ENCODE data around the gene FAM229A. TPM values are rescaled to one million over a fixed set of nuclear protein-coding genes. Genes with fewer than 3 reads are reported as not detected.

The FAM229A gene
- total RNA-seq, 5 donors from 2014 or later (not counting 1 experiment from before 2014, with no cell fraction given) = 27.0 to 43.0 (median 32.0) TPM

DNA sequence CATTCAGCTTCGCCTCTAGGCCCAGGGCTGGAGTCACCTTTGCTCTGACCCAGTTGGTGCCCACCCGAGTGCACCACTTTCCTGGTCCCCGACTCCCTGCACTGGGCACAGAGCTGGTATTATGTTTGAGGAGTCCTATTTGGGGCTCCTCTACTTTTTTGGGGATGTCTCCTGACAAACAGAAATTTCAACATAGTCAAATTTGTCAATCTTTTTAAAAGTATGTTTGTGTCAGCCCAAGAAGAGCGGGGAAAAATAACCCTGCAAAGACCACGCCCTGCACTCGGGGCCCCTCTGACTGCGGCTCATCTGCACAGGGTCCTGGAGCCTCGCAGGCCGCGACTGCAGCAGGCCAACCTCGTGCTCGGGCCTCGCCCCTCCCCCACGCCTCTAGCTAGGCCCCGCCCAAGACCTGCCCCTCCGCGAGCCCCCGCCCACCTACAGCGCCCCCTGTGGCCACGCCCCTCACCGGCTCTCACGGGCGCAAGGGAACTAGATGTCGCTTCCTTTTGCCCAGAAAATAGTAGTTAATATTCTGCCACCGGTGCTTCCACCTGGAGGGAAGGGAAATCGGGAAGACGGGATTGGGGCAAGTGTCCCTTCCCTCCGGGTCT is 11.4 kb downstream of the FAM229A start:
- peak; percentile 64 to 77 (median 69) for ATAC-seq (replicated peaks in 1 of 4)
- Histone ChIP-seq H3K27me3 (replicated peaks in 1 of 2; ENCODE audit: control insufficient read depth in 2 of 2, extremely low read depth in 1 of 2, insufficient read depth in 2 of 2, low read length in 1 of 2) (peaks cover 0 to 3% of the 10 kb centered on the region in 2 experiments), H3K9me3 (no peaks in the 10 kb centered on the region), H3K27ac (ENCODE audit: low read length) (peak overlapping the region; percentile 42), H3K36me3 (ENCODE audit: control insufficient read depth in 2 of 2, extremely low read depth in 1 of 2, insufficient read depth in 1 of 2, low read length in 1 of 2) (peaks cover 0 to 4% of the 10 kb centered on the region in 2 donors), H3K4me1 (ENCODE audit: control insufficient read depth in 1 of 2, extremely low read depth in 1 of 2, insufficient read depth in 2 of 2, low read length in 2 of 2) (peaks cover 6 to 39% of the 10 kb centered on the region in 2 experiments), H3K4me3 (ENCODE audit: control insufficient read depth in 1 of 2, extremely low read depth in 1 of 2, low read length in 1 of 2) (peak overlapping the region; percentile 52 to 64)
- Mint-ChIP-seq H3K4me3 (peak overlapping the region; percentile 70 to 80 (median 78)), H3K27ac (peak overlapping the region; percentile 80 to 87), H3K4me1 (peaks cover 44 to 67% (median 57%) of the 10 kb centered on the region in 3 donors), H3K36me3 (no peaks in the 10 kb centered on the region), H3K27me3 (no peaks in the 10 kb centered on the region), H3K9me3 (no peaks in the 10 kb centered on the region)
- POLR2A ChIA-PET = no interaction called here
- DNase-seq = peak in 13 of 35 experiments; percentile 57 to 83 (median 74)
- CTCF ChIA-PET = interaction anchor here in 1 of 2 donors (1.0 to 1.4 kb wide), 2 partner anchors 15 to 43 kb away, joined by 3 to 5 read pairs; partner anchors contain the start of genes BSDC1 and MARCKSL1
- WGBS (ENCODE audit: insufficient coverage) = 42% methylated on average over 13 of the region's 28 CpGs

DNA sequence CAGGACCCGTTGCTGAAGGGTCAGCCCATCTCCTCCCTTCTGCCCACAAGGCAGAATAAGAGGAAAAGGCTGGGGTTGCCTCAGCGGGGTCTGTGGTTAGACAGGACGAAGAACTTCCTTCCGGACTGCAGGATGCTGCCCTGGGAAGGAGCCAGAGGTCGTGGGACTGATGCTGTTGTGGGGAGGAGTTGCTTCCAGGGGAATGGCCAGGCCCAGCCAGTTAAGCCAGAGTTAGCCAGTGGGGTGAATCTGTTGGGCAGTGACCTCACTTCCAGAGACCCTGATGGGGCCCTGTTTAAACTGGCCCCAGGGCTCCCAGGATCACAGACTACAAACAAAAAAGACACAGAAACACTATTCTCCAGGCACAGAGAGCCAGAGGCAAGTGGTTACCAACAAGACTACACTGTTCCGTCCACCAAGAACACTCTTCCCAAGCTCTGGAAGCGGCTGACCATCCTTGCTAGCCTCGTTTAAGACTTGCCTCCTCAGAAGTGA is 13.0 kb downstream of the FAM229A start:
- no peak for ATAC-seq (replicated peaks in 1 of 4)
- no peak overlapping the region for H3K4me3 ChIP-seq (ENCODE audit: control insufficient read depth in 1 of 2, extremely low read depth in 1 of 2, low read length in 1 of 2)
- peak overlapping the region in 2 of 3 donors; percentile 6 to 70 for H3K4me3 Mint-ChIP-seq

DNA sequence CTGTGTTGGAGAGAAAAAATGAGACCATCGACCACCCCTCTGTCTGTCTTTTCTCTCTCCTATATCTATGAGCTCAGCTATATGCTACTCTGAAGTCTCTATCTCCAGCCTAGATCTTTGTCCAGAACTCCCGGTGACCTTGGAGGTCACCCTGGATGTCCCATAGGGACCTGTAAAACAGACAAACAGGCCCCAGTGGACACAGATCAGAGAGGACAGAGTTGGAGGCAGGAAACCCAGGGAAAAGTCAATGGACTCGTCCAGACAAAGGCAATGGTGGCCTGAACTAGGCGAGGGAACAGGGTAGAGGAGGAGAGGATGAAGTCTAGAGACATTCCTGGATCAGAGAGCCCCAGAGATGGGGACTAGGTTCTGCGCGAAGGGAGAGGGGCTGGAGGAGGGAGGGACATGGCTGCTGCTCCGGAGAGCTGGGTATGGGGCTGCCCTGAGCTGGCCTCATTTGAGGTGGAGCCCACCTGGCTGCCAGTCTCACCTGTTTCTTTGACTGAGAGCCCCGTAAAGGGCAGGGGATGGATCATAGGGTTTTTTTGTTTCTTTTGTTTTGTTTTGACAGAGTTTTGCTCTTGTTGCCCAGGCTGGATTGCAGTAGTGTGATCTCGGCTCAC is 15.6 kb downstream of the FAM229A start:
- DNase-seq (no peak), ATAC-seq (replicated peaks in 1 of 4) (no peak)
- peak overlapping the region in 1 of 2 donors; percentile 56 for H3K27ac Mint-ChIP-seq
- ChIA-PET CTCF (interaction anchor here in 1 of 2 donors (0.6 kb wide), 1 partner anchor 172 kb away, joined by 3 read pairs; no protein-coding TSS in a partner anchor), POLR2A (no interaction called here)
- H3K4me3 Mint-ChIP-seq = no peak overlapping the region
- peaks cover 0 to 3% of the 10 kb centered on the region in 2 experiments for H3K27me3 ChIP-seq (replicated peaks in 1 of 2; ENCODE audit: control insufficient read depth in 2 of 2, extremely low read depth in 1 of 2, insufficient read depth in 2 of 2, low read length in 1 of 2)
- 98% methylated on average over 7 of the region's 9 CpGs for WGBS (ENCODE audit: insufficient coverage)
- H3K4me3 ChIP-seq (ENCODE audit: control insufficient read depth in 1 of 2, extremely low read depth in 1 of 2, low read length in 1 of 2) = no peak overlapping the region
- peaks cover 2 to 39% of the 10 kb centered on the region in 2 experiments for H3K4me1 ChIP-seq (ENCODE audit: control insufficient read depth in 1 of 2, extremely low read depth in 1 of 2, insufficient read depth in 2 of 2, low read length in 2 of 2)
- H3K9me3 ChIP-seq = no peaks in the 10 kb centered on the region
- H3K4me1 Mint-ChIP-seq = peaks cover 46 to 61% (median 50%) of the 10 kb centered on the region in 3 donors
- H3K27me3 Mint-ChIP-seq = no peaks in the 10 kb centered on the region
- H3K36me3 Mint-ChIP-seq = no peaks in the 10 kb centered on the region
- H3K9me3 Mint-ChIP-seq = no peaks in the 10 kb centered on the region
- H3K27ac ChIP-seq (ENCODE audit: low read length) = no peak overlapping the region
- no peaks in the 10 kb centered on the region for H3K36me3 ChIP-seq (ENCODE audit: control insufficient read depth in 2 of 2, extremely low read depth in 1 of 2, insufficient read depth in 1 of 2, low read length in 1 of 2)

More for the DNA sequence above, 13.0 kb downstream of the FAM229A start:
- Mint-ChIP-seq H3K36me3 (no peaks in the 10 kb centered on the region), H3K27me3 (no peaks in the 10 kb centered on the region), H3K4me1 (peaks cover 54 to 71% (median 67%) of the 10 kb centered on the region in 3 donors), H3K27ac (peak overlapping the region; percentile 69 to 80), H3K9me3 (no peaks in the 10 kb centered on the region)
- no peak for DNase-seq
- ChIA-PET POLR2A (no interaction called here), CTCF (no interaction called here)
- Histone ChIP-seq H3K9me3 (no peaks in the 10 kb centered on the region), H3K27ac (ENCODE audit: low read length) (no peak overlapping the region), H3K27me3 (replicated peaks in 1 of 2; ENCODE audit: control insufficient read depth in 2 of 2, extremely low read depth in 1 of 2, insufficient read depth in 2 of 2, low read length in 1 of 2) (peaks cover 0 to 3% of the 10 kb centered on the region in 2 experiments), H3K36me3 (ENCODE audit: control insufficient read depth in 2 of 2, extremely low read depth in 1 of 2, insufficient read depth in 1 of 2, low read length in 1 of 2) (peaks cover 0 to 4% of the 10 kb centered on the region in 2 donors), H3K4me1 (ENCODE audit: control insufficient read depth in 1 of 2, extremely low read depth in 1 of 2, insufficient read depth in 2 of 2, low read length in 2 of 2) (peaks cover 6 to 49% of the 10 kb centered on the region in 2 experiments)
- WGBS (ENCODE audit: insufficient coverage) = 100% methylated on average over 1 of the region's 8 CpGs

DNA sequence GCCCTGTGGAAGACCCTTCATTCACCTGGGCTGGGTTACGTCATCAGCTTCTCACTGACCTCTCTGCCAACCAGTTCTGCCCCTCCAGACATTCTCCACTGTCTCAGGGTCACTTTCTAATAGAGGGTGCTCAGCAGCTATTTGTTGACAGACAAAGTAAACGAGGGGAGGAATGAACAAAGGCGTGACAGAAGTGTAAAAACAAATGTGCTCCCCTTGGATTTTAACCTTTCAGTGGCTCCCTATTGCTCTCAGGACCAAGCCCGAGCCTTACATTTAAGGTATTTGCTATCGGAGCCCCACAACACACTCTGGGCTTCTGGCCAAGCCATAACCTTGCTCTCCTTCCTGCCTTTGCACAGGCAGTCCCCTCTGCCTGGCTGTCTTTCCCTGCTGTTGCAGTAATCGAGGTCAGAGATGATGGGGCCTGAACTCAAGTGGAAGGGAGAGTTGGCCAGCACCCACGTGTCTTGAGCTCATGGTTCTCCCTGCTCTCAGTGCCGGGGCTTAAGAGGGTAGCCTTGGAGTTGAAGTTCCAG is 16.9 kb downstream of the FAM229A start:
- H3K9me3 Mint-ChIP-seq = no peaks in the 10 kb centered on the region

DNA sequence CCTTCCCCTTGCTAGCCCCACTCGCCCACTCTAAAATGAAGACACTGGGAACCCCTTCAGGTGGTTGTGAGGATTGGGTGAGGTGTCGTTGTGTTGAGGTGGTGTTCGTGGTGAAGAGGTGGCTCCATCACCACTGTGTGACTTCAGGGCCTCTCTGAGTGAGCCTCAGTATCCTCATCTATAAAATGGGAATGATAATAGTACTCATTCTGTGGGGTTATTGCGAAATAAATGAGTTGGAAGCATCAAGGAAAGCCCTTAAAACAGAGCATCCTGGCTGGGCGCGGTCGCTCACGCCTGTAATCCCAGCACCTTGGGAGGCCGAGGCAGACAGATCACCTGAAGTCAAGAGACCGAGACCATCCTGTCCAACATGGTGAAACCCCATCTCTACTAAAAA is 19.6 kb downstream of the FAM229A start:
- no peak for ATAC-seq (replicated peaks in 1 of 4)
- no peak for DNase-seq
- Mint-ChIP-seq H3K9me3 (no peaks in the 10 kb centered on the region), H3K4me1 (peaks cover 24 to 43% (median 30%) of the 10 kb centered on the region in 3 donors), H3K36me3 (no peaks in the 10 kb centered on the region), H3K27me3 (no peaks in the 10 kb centered on the region), H3K27ac (no peak overlapping the region), H3K4me3 (no peak overlapping the region)
- Histone ChIP-seq H3K27ac (ENCODE audit: low read length) (no peak overlapping the region), H3K4me3 (ENCODE audit: control insufficient read depth in 1 of 2, extremely low read depth in 1 of 2, low read length in 1 of 2) (no peak overlapping the region), H3K36me3 (ENCODE audit: control insufficient read depth in 2 of 2, extremely low read depth in 1 of 2, insufficient read depth in 1 of 2, low read length in 1 of 2) (no peaks in the 10 kb centered on the region), H3K9me3 (no peaks in the 10 kb centered on the region), H3K4me1 (ENCODE audit: control insufficient read depth in 1 of 2, extremely low read depth in 1 of 2, insufficient read depth in 2 of 2, low read length in 2 of 2) (peaks cover under 1 to 20% of the 10 kb centered on the region in 2 experiments), H3K27me3 (replicated peaks in 1 of 2; ENCODE audit: control insufficient read depth in 2 of 2, extremely low read depth in 1 of 2, insufficient read depth in 2 of 2, low read length in 1 of 2) (peaks cover 0 to 8% of the 10 kb centered on the region in 2 experiments)
- WGBS (ENCODE audit: insufficient coverage) = 94% methylated on average over 6 of the region's 10 CpGs
- CTCF ChIA-PET = no interaction called here
- POLR2A ChIA-PET = interaction anchor here (0.6 to 0.7 kb wide), 2 partner anchors 11 to 186 kb away, joined by 3 to 6 read pairs; no protein-coding TSS in a partner anchor

More for the DNA sequence above, 16.9 kb downstream of the FAM229A start:
- ATAC-seq (replicated peaks in 1 of 4) (peak in 3 of 4 experiments; percentile 78 to 83 (median 78)), DNase-seq (peak in 21 of 35 experiments; percentile 24 to 55 (median 39))
- Histone ChIP-seq H3K9me3 (no peaks in the 10 kb centered on the region), H3K27me3 (replicated peaks in 1 of 2; ENCODE audit: control insufficient read depth in 2 of 2, extremely low read depth in 1 of 2, insufficient read depth in 2 of 2, low read length in 1 of 2) (peaks cover 0 to 3% of the 10 kb centered on the region in 2 experiments), H3K27ac (ENCODE audit: low read length) (no peak overlapping the region), H3K36me3 (ENCODE audit: control insufficient read depth in 2 of 2, extremely low read depth in 1 of 2, insufficient read depth in 1 of 2, low read length in 1 of 2) (no peaks in the 10 kb centered on the region), H3K4me3 (ENCODE audit: control insufficient read depth in 1 of 2, extremely low read depth in 1 of 2, low read length in 1 of 2) (no peak overlapping the region), H3K4me1 (ENCODE audit: control insufficient read depth in 1 of 2, extremely low read depth in 1 of 2, insufficient read depth in 2 of 2, low read length in 2 of 2) (peaks cover 2 to 31% of the 10 kb centered on the region in 2 experiments)
- H3K27me3 Mint-ChIP-seq = no peaks in the 10 kb centered on the region
- peaks cover 39 to 55% (median 42%) of the 10 kb centered on the region in 3 donors for H3K4me1 Mint-ChIP-seq
- CTCF ChIA-PET = interaction anchor here in 1 of 2 donors (0.6 to 0.7 kb wide), 4 partner anchors 9 to 211 kb away, joined by 4 to 5 read pairs (median 4); partner anchors contain the start of gene MARCKSL1
- 3% methylated on average over 4 of the region's 8 CpGs for WGBS (ENCODE audit: insufficient coverage)
- H3K4me3 Mint-ChIP-seq = peak overlapping the region in 1 of 3 donors; percentile 40
- no peaks in the 10 kb centered on the region for H3K36me3 Mint-ChIP-seq
- POLR2A ChIA-PET = interaction anchor here (0.6 kb wide), 3 partner anchors 49 to 89 kb away, joined by 3 to 4 read pairs (median 4); partner anchors contain the start of gene BSDC1 (in 1 of the 2)
- peak overlapping the region; percentile 44 to 83 for H3K27ac Mint-ChIP-seq

DNA sequence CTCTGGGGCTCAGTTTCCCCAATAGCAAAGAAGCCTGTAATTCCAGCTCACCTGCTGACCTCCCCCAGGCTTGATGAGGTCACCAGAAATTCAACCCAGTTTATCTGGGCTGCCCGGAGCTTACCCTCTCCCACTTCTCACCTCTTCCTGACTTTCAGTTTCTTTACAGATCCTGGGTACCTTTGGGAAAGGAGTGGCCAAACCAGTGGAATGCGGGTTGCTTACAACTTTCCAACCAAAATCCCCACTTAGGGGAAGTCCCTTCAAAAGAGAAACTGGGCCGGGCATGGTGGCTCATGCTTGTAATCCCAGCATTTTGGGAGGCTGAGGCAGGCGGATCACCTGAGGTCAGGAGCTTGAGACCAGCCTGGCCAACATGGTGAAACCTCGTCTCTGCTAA is 20.3 kb downstream of the FAM229A start:
- WGBS (ENCODE audit: insufficient coverage) = 83% methylated on average over 5 of the region's 5 CpGs
- ATAC-seq (replicated peaks in 1 of 4) (no peak), DNase-seq (no peak)
- Mint-ChIP-seq H3K9me3 (no peaks in the 10 kb centered on the region), H3K4me3 (no peak overlapping the region), H3K27ac (no peak overlapping the region), H3K27me3 (no peaks in the 10 kb centered on the region), H3K4me1 (peaks cover 31 to 50% (median 38%) of the 10 kb centered on the region in 3 donors), H3K36me3 (no peaks in the 10 kb centered on the region)
- Histone ChIP-seq H3K4me1 (ENCODE audit: control insufficient read depth in 1 of 2, extremely low read depth in 1 of 2, insufficient read depth in 2 of 2, low read length in 2 of 2) (peaks cover 4 to 28% of the 10 kb centered on the region in 2 experiments), H3K9me3 (no peaks in the 10 kb centered on the region), H3K4me3 (ENCODE audit: control insufficient read depth in 1 of 2, extremely low read depth in 1 of 2, low read length in 1 of 2) (no peak overlapping the region), H3K27ac (ENCODE audit: low read length) (no peak overlapping the region), H3K27me3 (replicated peaks in 1 of 2; ENCODE audit: control insufficient read depth in 2 of 2, extremely low read depth in 1 of 2, insufficient read depth in 2 of 2, low read length in 1 of 2) (peaks cover 0 to 8% of the 10 kb centered on the region in 2 experiments), H3K36me3 (ENCODE audit: control insufficient read depth in 2 of 2, extremely low read depth in 1 of 2, insufficient read depth in 1 of 2, low read length in 1 of 2) (no peaks in the 10 kb centered on the region)
- ChIA-PET POLR2A (interaction anchor here in 1 of 2 donors (0.6 kb wide), 1 partner anchor 104 kb away, joined by 3 read pairs; no protein-coding TSS in a partner anchor), CTCF (interaction anchor here (0.5 to 0.6 kb wide), 2 partner anchors 51 to 92 kb away, joined by 4 read pairs; no protein-coding TSS in a partner anchor)

Data from T-cell (primary cell).